Activated CD4-positive, CD25-positive, alpha-beta regulatory T cell treated with anti-CD3 and anti-CD28 coated beads, Interleukin-2, amount 50 U/mL, for 72 hours (primary cell): ENCODE measurements around the gene PLEKHN1.
A peak's percentile ranks its signal among the peaks of the same experiment; 100 is the strongest.
"Not testable (repeated sequence)": the region's sequence is repeated elsewhere in the genome, so short reads cannot be mapped to it uniquely, and the experiment has no call there.

Experiments
- DNase-seq: peaks from one replicate; pipeline ENCODE4 v3.0.0; 2021

Gene PLEKHN1

GRCh38 chr1:1013105-1013921, 47.0 kb downstream of the PLEKHN1 start, which contains the start of gene ISG15:
TSS of gene ISG15 (plus strand) at chr1:1013497. CDS start at chr1:1013574, 77 bp downstream.
- DNase-seq: peak; percentile 85

GRCh38 chr1:1013922-1014648, 47.8 kb downstream of the PLEKHN1 start:
- no peak for DNase-seq

DNA sequence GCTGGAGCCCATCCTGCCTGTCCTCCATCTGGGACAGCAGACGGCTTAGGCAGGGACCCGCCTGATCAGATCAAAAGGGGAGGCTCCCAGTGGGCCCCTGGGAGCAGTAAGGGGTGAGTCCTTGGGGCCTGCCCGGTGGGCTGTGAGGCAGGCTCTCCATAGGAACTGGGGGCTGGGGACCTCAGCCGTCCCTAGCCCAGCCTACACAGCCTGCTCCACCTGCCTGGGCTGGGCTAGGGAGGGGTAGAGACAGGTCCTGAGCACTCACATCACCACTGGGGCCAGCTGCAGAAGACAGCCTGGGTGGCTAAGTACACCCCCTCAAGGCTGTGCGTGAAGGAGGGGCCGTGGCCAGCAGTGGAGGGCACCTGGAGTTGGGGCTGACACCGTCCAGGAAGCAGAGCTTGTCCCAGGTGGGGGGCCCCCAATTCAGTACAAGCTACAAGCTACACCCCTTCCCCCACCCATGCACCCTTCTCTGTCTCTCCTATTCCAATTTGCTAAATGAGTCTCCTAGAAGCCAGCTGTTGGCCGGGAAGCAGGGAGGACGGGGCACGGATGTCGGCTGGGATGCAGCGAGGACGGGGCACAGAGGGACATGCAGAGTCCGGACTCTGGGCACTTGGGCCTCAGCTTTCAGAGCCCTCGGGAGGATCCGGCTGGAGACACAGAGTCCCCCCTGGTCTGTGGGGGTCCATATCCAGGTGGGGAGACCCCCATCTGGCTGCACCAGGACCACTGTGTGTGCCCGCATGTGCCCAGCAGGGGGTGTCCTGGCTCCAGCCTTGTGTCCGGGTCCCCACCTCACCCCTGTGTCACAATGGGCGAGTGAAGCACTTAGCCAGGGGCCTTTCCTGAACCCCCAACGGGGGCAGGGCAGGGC, 48.8 kb downstream of the PLEKHN1 start:
- DNase-seq: no peak

- not testable (repeated sequence) for DNase-seq
Measured at GRCh38 chr1:1017397-1018320, 51.4 kb downstream of the PLEKHN1 start.

DNA sequence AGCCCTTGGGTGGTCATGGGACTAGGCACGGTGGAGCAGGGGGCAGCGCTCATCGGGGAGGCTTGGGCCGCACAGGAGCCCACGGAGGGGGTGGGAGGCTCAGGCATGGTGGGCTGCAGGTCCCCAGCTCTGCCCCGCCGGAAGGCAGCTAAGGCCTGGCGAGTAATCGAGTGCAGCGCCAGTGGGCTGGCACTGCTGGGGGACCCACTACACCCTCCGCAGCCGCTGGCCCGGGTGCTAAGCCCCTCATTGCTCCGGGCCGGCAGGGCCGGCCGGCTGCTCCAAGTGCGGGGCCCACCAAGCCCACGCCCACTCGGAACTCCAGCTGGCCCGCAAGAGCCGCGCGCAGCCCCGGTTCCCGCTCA, 52.0 kb downstream of the PLEKHN1 start:
- not testable (repeated sequence) for DNase-seq

- peak; percentile 83 for DNase-seq
Measured at GRCh38 chr1:1019122-1019999, 53.1 kb downstream of the PLEKHN1 start.

DNA sequence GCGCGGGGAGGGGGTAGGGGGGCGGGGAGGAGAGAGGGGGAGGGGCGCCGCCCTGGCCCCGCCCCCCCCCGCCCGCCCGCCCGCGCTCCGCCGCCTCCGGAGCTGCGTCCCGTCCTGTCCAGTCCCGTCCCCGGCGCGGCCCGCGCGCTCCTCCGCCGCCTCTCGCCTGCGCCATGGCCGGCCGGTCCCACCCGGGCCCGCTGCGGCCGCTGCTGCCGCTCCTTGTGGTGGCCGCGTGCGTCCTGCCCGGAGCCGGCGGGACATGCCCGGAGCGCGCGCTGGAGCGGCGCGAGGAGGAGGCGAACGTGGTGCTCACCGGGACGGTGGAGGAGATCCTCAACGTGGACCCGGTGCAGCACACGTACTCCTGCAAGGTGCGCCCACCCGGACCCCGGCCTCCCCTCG, 53.7 kb downstream of the PLEKHN1 start, which contains the start of gene AGRN:
Gene AGRN, plus strand, starts transcription at position 121 of the 405 bp plus-strand sequence. Its CDS starts 53 bp downstream, at position 174.
- no peak for DNase-seq

GRCh38 chr1:1020415-1021009, 54.2 kb downstream of the PLEKHN1 start:
- DNase-seq: no peak

DNA sequence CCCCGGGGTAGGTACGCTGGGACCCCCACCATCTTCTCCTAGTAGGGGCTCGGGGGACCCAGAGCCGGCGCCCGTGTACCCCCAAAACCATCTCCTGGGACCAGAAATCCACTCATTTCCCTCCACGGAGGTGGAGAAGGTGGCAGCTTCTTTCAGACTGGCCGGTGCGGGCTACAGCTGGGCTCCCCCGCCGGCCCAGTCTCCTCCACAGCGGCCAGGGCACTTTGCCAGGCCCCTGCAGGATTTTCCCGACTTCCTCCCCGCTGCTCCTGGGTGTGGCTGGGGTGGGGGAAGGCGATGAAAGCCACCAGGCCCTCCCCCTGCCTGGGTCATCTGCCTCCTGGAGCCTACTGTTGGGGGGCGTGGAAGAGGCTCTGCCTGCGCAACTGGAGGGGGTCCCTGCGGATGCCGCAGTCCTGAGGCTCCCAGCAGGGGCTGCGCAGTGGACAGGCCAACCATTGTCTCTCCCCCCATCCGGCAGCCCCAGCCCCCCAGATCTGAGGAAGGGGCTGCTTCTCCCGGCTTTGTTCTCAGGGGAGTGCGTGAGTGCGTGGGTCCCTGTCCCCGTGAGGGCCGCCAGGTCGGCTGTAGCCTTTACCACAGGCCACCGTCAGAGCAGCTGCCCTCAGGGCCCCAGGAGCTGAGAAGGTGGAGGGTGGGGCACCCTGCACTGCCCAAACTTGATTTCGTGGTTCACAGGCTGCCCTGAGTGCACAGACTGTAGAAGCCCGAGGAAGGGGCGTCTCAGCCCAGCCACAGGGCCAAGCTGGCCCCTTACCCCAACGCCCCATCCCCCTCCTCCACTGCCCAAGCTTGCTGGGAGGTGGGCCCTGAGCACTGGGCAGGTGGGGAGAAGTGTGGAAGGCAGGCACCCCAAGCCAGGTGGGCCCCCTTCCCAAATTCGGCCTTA, 55.0 kb downstream of the PLEKHN1 start:
- no peak for DNase-seq

- no peak for DNase-seq
Measured at GRCh38 chr1:1021920-1022259, 55.6 kb downstream of the PLEKHN1 start.

GRCh38 chr1:1022302-1023009, 56.2 kb downstream of the PLEKHN1 start:
- no peak for DNase-seq

GRCh38 chr1:1023700-1024099, 57.4 kb downstream of the PLEKHN1 start:
- no peak for DNase-seq

DNA sequence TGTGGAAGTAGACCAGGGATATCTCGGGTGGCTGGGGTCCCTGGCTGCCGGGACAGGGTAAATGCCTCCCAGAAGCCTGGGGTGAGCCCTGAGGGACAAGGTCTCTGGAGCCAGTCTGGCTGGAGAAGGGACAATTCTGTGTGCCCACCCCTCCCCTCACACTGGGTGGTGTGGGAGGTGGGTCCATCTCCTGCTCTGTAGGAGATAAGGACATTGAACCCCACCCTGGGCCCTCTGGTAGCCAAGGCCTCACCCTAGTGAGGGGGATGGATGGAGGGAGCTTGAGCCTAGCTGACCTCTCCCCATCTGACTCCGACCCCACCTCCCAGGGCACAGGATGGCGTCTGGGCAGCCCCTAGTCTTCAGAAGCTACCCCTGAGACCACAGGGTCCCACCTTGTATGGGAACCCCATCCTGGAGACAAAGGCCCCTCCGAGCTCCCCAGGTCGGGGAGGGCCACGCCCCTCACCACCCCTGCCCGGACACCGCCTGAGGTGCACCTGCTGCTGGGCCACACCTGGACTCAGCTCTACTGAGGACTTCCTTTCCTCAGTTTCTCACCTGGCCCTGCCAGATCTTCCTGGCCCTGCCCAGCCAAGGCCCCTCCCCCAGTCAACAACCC, 58.0 kb downstream of the PLEKHN1 start:
- DNase-seq: no peak

GRCh38 chr1:1024771-1025699, 58.8 kb downstream of the PLEKHN1 start:
- DNase-seq: no peak
